GM23338 (cell line): ENCODE results near the gene RNF32. TPM values are rescaled to one million over a fixed set of nuclear protein-coding genes. Genes with fewer than 3 reads are reported as not detected.
A peak's percentile ranks its signal among the peaks of the same experiment; 100 is the strongest.

Source experiments
- ATAC-seq: fragments of 200-7000 bp; cut with Tn5 transposase; 3 replicates; pipeline ENCODE4 v1.9.1; 2020
- DNase-seq: peaks from one replicate; pipeline ENCODE4 v3.0.0-alpha.2; 2015; ENCODE audit warnings: low spot score
- H2AFZ ChIP-seq: fragments of 200-600 bp; sonication (generic); 2 replicates; pipeline ENCODE4 v1.8.0; 2016; ENCODE audit warnings: antibody characterized with exemption, mild to moderate bottlenecking, moderate library complexity
- H3F3A ChIP-seq: fragments of 200-600 bp; sonication (generic); replicated peaks from 2 replicates; pipeline ENCODE4 v1.8.0; 2017; ENCODE audit warnings: antibody characterized with exemption, mixed run types, low read depth
- H3K27ac ChIP-seq: fragments of 200-600 bp; sonication (generic); 2 replicates; pipeline ENCODE4 v1.6.1; 2016; ENCODE audit warnings: low read depth
- H3K27me3 ChIP-seq: fragments of 200-600 bp; sonication (generic); 2 replicates; pipeline ENCODE4 v1.8.0; 2016; ENCODE audit warnings: mild to moderate bottlenecking, mixed run types, moderate library complexity; ENCODE audit not compliant: insufficient read depth
- H3K36me3 ChIP-seq: fragments of 200-600 bp; sonication (generic); 2 replicates; pipeline ENCODE4 v1.8.0; 2016; ENCODE audit warnings: mild to moderate bottlenecking; ENCODE audit not compliant: insufficient read depth
- H3K4me1 ChIP-seq: fragments of 200-600 bp; sonication (generic); 2 replicates; pipeline ENCODE4 v1.8.0; 2016; ENCODE audit warnings: mild to moderate bottlenecking, moderate library complexity; ENCODE audit not compliant: insufficient read depth
- H3K4me2 ChIP-seq: fragments of 200-600 bp; sonication (generic); 2 replicates; pipeline ENCODE4 v1.7.1; 2017; ENCODE audit warnings: mixed run types
- H3K4me3 ChIP-seq: fragments of 200-600 bp; sonication (generic); 2 replicates; pipeline ENCODE4 v1.6.1; 2016; ENCODE audit warnings: mixed run types
- H3K79me2 ChIP-seq: fragments of 200-600 bp; sonication (generic); replicated peaks from 2 replicates; pipeline ENCODE4 v1.8.0; 2017; ENCODE audit warnings: mild to moderate bottlenecking; ENCODE audit not compliant: insufficient read depth
- H3K9me2 ChIP-seq: fragments of 200-600 bp; sonication (generic); 2 replicates; pipeline ENCODE4 v1.8.0; 2017; ENCODE audit not compliant: insufficient read depth
- H4K20me1 ChIP-seq: fragments of 200-600 bp; sonication (generic); replicated peaks from 2 replicates; pipeline ENCODE4 v1.8.0; 2017; ENCODE audit warnings: mild to moderate bottlenecking; ENCODE audit not compliant: insufficient read depth
- H3K27ac Mint-ChIP-seq: 2 replicates; pipeline ENCODE4 v1.8.0; 2020; ENCODE audit warnings: inconsistent platforms, mild to moderate bottlenecking, moderate library complexity, mixed read lengths
- H3K27me3 Mint-ChIP-seq: 3 replicates; pipeline ENCODE4 v1.8.0; 2022; ENCODE audit warnings: low read depth, mild to moderate bottlenecking, moderate library complexity, mixed read lengths, inconsistent platforms; ENCODE audit not compliant: insufficient read depth, poor library complexity
- H3K36me3 Mint-ChIP-seq: 3 replicates; pipeline ENCODE4 v1.8.0; 2021; ENCODE audit warnings: low read depth, mild to moderate bottlenecking, inconsistent platforms, moderate library complexity, mixed read lengths
- H3K4me1 Mint-ChIP-seq: 3 replicates; pipeline ENCODE4 v1.8.0; 2020; ENCODE audit warnings: mild to moderate bottlenecking, inconsistent platforms, mixed read lengths
- H3K4me3 Mint-ChIP-seq: 3 replicates; pipeline ENCODE4 v1.8.0; 2021; ENCODE audit warnings: moderate library complexity, mild to moderate bottlenecking, inconsistent platforms, mixed read lengths
- H3K9me3 Mint-ChIP-seq: 3 replicates; pipeline ENCODE4 v1.8.0; 2020; ENCODE audit warnings: moderate library complexity, mild to moderate bottlenecking, inconsistent platforms, mixed read lengths
- CREB1 ChIP-seq: fragments of 250-450 bp; sonication (Bioruptor Pico); IDR thresholded peaks from 2 replicates; pipeline ENCODE4 v1.5.0; 2020; ENCODE audit warnings: low read depth, mild to moderate bottlenecking, moderate library complexity
- CTCF ChIP-seq, 2 experiments: fragments of 200-600 bp in 1 of 2; sonication (generic) in 1 of 2; conservative IDR thresholded peaks; 2 replicates each; pipeline versions ENCODE4 v1.5.1 to v1.6.1; 2016 to 2017; ENCODE audit warnings: antibody characterized with exemption in 2 of 2, low read depth in 2 of 2, mild to moderate bottlenecking in 2 of 2, moderate library complexity in 1 of 2
- ETS1 ChIP-seq: IDR thresholded peaks from 2 replicates; pipeline ENCODE4 v1.6.1; 2016; ENCODE audit warnings: antibody characterized with exemption
- EZH2 ChIP-seq: fragments of 200-600 bp; sonication (generic); IDR thresholded peaks from one replicate; pipeline ENCODE4 v1.8.0; 2017; ENCODE audit warnings: antibody characterized with exemption, mild to moderate bottlenecking, low read depth; ENCODE audit not compliant: unreplicated experiment
- EZH2phosphoT487 ChIP-seq: fragments of 200-600 bp; sonication (generic); IDR thresholded peaks from one replicate; pipeline ENCODE4 v1.8.1; 2018; ENCODE audit warnings: antibody characterized with exemption; ENCODE audit not compliant: unreplicated experiment
- JUNB ChIP-seq: IDR thresholded peaks from one replicate; pipeline ENCODE4 v1.6.1; 2016; ENCODE audit warnings: antibody characterized with exemption; ENCODE audit not compliant: unreplicated experiment
- NANOG ChIP-seq: IDR thresholded peaks from 2 replicates; pipeline ENCODE4 v1.6.1; 2016; ENCODE audit warnings: antibody characterized with exemption, borderline replicate concordance
- POLR2AphosphoS5 ChIP-seq: IDR thresholded peaks from 2 replicates; pipeline ENCODE4 v1.6.1; 2016; ENCODE audit warnings: antibody characterized with exemption, low read depth
- REST ChIP-seq: IDR thresholded peaks from one replicate; pipeline ENCODE4 v1.6.1; 2018; ENCODE audit warnings: antibody characterized with exemption; ENCODE audit not compliant: unreplicated experiment
- STAT1 ChIP-seq: IDR thresholded peaks from one replicate; pipeline ENCODE4 v1.6.1; 2016; ENCODE audit warnings: antibody characterized with exemption; ENCODE audit not compliant: unreplicated experiment
- ZNF114 ChIP-seq: fragments of 250-450 bp; sonication (Bioruptor Pico); IDR thresholded peaks from 2 replicates; pipeline ENCODE4 v1.5.0; 2020; ENCODE audit warnings: mild to moderate bottlenecking, moderate library complexity
- ZNF331 ChIP-seq: fragments of 250-450 bp; sonication (Bioruptor Pico); IDR thresholded peaks from 2 replicates; pipeline ENCODE4 v1.5.0; 2020; ENCODE audit warnings: low read depth, mild to moderate bottlenecking, moderate library complexity
- polyA plus RNA-seq: library from polyadenylated mRNA; unstranded; fragments of >200 nt; fragmentation: Nextera tagmentation; extraction: Ambion mirVana; gene quantifications from 2 replicates; pipeline ENCODE4 v1.2.1, GENCODE V29; 2016
- total RNA-seq: library from RNA; depleted of rRNA; stranded (reverse); fragments of >200 nt; shearing (Covaris generic); gene quantifications from 2 replicates; pipeline ENCODE4 v1.2.3, GENCODE V29; 2014

The RNF32 gene
- total and polyA plus RNA-seq, 2 experiments from 2014 or later = 0.56 to 2.0 TPM

- no peak for TF ChIP-seq ETS1
- TF ChIP-seq ZNF114 (CRISPR knock-in tag) = no peak
- no peak for TF ChIP-seq CTCF (conservative IDR thresholded peaks at IDR 0.05; ENCODE audit: low read depth in 2 of 2)
- TF ChIP-seq CREB1 = no peak
- no peak for TF ChIP-seq STAT1
- TF ChIP-seq EZH2 = no peak
- no peak for TF ChIP-seq NANOG
These were observed 18.9 kb upstream of the RNF32 start (continued) for GRCh38 chr7:156621652-156622051.

GRCh38 chr7:156625580-156625979, 15.0 kb upstream of the RNF32 start:
- 0 out of 2 replicates have a peak, but pooled peaks cover 7% of the 10 kb centered on the region for H3K36me3 ChIP-seq
- peaks cover 25% of the 10 kb centered on the region for H3K36me3 Mint-ChIP-seq
- peaks cover 12% of the 10 kb centered on the region for H3K4me1 Mint-ChIP-seq
- DNase-seq (no peak), ATAC-seq (peak; percentile 29; the same call in 1 of the 3 replicates)
- no peak overlapping the region for H3K27ac Mint-ChIP-seq
- no peaks in the 10 kb centered on the region; the same call in 1 of the 2 replicates for H4K20me1 ChIP-seq
- H3K9me3 Mint-ChIP-seq = peaks cover 33% of the 10 kb centered on the region
- no peaks in the 10 kb centered on the region for H3K27me3 Mint-ChIP-seq
- H2AFZ ChIP-seq = no peak overlapping the region
- H3F3A ChIP-seq = no peaks in the 10 kb centered on the region
- H3K4me3 Mint-ChIP-seq = no peak overlapping the region
- H3K27ac ChIP-seq = no peak overlapping the region
- peaks cover 1% of the 10 kb centered on the region; the same call in 1 of the 2 replicates for H3K4me1 ChIP-seq
- peaks cover 5% of the 10 kb centered on the region; the same call in 1 of the 2 replicates for H3K9me2 ChIP-seq
- H3K79me2 ChIP-seq = no peaks in the 10 kb centered on the region
- no peaks in the 10 kb centered on the region for H3K27me3 ChIP-seq
- H3K4me3 ChIP-seq = no peak overlapping the region
- no peak overlapping the region for H3K4me2 ChIP-seq
- TF ChIP-seq POLR2AphosphoS5 (no peak), ZNF114 (CRISPR knock-in tag) (no peak), JUNB (no peak), CTCF (conservative IDR thresholded peaks at IDR 0.05; ENCODE audit: low read depth in 2 of 2) (no peak), EZH2phosphoT487 (no peak), STAT1 (no peak), NANOG (no peak), ZNF331 (CRISPR knock-in tag) (no peak), CREB1 (no peak), REST (no peak)
